ENCODE measurements around the gene OR2Y1.
"Not testable (repeated sequence)": the region's sequence is repeated elsewhere in the genome, so short reads cannot be mapped to it uniquely, and the experiment has no call there.

The OR2Y1 gene

GRCh38 chr5:180739271-180739670 is 587 bp downstream of the OR2Y1 start:
- no peak for DNase-seq (ENCODE audit: low read depth)

- DNase-seq (ENCODE audit: low read depth) = no peak
These were observed 3.3 kb downstream of the OR2Y1 start for GRCh38 chr5:180736536-180736935.

DNA sequence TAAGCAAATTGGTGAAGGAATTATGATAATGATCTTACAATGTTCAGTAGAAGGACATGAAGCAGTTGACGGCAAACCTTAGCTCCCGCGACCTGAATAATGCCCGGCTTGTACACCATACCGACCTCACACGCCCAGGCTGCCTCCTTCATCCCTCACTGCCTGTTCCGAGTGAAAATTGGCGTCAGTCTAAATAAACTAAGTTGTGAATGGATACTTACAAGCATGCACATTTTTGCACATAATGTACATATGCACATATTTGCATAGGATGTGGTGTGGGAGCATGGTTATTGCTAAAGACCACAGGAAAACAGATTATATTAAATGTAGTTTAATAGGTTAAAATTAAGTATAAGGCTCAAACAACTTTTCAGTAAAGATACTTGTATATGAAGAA is 14.9 kb downstream of the OR2Y1 start:
- no peak for DNase-seq (ENCODE audit: low read depth)

- DNase-seq (ENCODE audit: low read depth) = no peak
These were observed 15.9 kb downstream of the OR2Y1 start for GRCh38 chr5:180723936-180724335.

DNA sequence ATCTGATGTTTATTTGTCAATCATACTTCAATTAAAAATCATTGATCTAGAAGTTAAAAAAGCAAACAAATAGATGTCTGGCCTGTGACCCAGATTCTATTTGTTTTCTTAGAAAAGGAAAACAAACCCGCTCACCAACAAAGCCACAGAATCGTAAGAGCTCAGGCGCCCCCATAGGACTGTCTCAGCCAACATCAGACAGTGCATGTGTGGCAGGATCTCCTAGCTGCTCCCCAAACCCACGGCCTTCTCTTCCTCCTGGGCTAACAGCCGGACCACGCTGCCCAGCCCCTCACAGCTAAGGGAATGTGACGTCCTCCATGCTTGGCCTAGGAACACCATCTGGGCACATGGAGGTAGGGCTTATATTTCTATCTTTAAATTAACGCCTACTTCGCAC is 19.4 kb downstream of the OR2Y1 start:
- no peak for DNase-seq (ENCODE audit: low read depth)

DNA sequence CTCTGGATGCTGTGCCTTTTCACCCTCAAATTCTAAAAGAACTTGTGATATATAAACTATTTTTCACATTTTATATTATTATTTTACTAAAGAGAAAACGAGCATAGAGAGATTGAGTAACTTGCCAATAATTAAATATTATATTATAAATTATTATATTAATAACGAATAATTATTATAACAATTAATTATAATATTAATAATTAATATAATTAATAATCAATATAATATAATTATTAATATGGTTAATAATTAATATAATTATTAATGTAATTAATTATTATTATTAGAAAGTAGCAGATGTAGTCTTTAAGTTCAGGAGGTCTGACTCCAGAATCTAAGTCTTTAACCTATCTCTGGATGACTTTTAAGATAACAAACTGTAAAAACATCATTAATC is 20.1 kb downstream of the OR2Y1 start:
- DNase-seq (ENCODE audit: low read depth) = no peak

DNA sequence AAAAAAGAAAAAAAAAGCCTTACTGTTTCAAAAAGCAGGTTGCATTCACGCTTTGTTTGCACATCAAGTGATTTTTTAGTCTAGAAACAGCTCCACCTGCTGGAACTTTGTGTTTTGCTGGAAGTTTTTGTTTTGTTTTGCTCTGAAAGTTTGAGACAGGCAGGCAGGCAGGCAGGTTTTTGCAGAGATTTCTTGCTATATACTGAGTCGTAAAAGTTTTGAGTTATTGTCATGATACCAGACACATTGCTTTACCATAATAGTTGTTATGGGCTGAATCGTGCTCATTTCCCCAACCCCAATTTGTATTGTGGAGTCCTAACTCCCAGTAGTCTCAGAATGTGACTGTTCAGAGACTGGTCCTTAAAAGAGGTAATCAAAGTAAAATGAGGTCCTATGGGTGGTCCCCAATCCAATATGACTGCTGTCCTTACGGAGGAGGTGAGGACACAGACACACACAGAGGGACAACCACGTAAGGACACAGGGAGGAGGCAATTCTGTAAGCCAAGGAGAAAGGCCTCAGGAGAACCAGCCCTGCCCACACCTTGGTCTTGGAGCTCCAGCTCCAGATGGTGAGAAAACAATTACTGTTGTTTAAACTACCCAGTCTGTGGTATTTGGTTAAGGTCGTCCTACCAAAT is 20.9 kb downstream of the OR2Y1 start:
- peak; percentile 28 for DNase-seq (ENCODE audit: low read depth)

DNA sequence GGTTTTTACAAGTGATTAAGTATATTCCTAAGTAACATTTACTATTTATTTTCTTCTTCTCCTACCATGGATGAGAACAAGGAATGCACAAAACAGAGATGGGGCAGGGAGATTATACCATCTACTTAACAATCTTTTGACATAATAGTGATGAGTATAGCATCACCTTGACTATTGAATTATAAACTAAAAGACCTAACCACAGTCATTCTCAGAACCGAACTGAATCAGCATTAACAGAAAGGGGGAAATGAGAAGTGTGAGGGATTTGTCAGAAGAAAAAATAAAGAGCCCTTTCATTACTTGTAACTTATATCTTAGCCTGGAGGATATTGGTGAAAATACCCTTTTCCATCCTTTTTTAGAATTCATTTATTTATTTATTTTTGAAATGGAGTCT is 21.9 kb downstream of the OR2Y1 start:
- no peak for DNase-seq (ENCODE audit: low read depth)

- DNase-seq (ENCODE audit: low read depth) = no peak
These were observed 35.5 kb downstream of the OR2Y1 start for GRCh38 chr5:180704362-180704761.

- DNase-seq (ENCODE audit: low read depth) = no peak
These were observed 35.9 kb downstream of the OR2Y1 start for GRCh38 chr5:180703912-180704311.

DNA sequence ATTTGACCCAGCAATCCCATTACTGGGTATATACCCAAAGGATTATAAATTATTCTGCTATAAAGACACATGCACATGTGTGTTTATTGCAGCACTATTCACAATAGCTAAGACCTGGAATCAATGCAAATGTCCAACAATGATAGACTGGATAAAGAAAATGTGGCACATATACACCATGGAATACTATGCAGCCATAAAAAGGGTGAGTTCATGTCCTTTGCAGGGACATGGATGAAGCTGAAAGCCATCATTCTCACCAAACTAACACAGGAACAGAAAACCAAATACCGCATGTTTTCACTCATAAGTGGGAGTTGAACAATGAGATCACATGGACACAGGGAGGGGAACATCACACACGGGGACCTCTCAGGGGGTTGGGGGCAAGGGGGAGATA is 36.5 kb downstream of the OR2Y1 start:
- DNase-seq (ENCODE audit: low read depth) = not testable (repeated sequence)

GRCh38 chr5:180700440-180700839 is 39.4 kb downstream of the OR2Y1 start:
- not testable (repeated sequence) for DNase-seq (ENCODE audit: low read depth)

DNA sequence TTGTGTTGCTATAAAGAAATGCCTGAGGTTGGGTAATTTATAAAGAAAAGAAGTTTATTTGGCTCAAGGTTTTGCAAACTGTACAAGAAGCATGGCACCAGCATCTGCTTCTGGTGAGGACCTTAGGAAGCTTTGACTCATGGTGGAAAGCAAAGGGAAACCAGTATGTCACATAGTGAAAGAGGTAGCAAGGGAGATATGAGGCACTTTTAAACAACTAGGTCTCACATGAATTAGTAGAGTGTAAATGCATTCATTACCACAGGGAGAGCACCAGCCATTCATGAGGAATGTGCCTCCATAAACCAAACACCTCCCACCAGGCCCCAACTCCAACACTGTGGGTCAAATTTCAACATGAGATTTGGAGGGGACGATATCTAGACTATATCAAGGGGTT is 40.8 kb downstream of the OR2Y1 start:
- no peak for DNase-seq (ENCODE audit: low read depth)

DNA sequence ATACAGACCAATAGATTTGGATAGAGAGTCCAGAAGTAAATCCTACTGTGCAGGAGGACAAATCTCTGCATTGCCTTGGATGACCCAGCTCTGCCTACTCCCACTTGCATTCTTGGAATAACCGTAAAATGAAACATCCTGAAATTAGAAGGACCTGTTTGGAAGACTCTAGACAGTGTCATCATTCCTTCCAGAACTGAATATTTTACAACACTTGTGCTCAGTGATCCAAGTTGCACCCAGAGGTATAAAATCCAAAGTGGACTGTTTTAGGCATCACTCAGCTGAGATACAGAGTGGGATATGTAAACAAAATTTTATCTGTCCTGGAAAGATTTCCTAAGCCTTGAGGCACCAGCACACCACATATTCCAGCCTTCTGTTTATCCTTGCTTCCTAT is 43.7 kb downstream of the OR2Y1 start:
- no peak for DNase-seq (ENCODE audit: low read depth)

GRCh38 chr5:180692429-180692828 is 47.4 kb downstream of the OR2Y1 start:
- DNase-seq (ENCODE audit: low read depth) = no peak

GRCh38 chr5:180691046-180691445 is 48.8 kb downstream of the OR2Y1 start:
- no peak for DNase-seq (ENCODE audit: low read depth)

DNA sequence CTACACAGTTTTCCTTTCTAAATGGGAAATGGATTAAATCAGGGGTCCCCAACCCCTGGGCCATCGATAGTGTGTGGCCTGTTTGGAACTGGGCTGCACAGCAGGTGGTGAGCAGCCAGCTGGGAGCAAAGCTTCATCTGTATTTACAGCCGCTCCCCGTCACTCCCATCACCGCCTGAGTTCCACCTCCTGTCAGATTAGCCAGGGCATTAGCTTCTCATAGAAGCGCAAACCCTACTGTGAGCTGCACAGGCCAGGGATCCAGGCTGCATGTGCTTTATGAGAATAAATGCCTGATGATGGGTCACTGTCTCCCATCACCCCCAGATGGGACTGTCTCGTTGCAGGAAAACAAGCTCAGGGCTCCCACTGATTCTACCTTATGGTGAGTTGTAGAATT is 49.3 kb downstream of the OR2Y1 start:
- DNase-seq (ENCODE audit: low read depth) = no peak

DNA sequence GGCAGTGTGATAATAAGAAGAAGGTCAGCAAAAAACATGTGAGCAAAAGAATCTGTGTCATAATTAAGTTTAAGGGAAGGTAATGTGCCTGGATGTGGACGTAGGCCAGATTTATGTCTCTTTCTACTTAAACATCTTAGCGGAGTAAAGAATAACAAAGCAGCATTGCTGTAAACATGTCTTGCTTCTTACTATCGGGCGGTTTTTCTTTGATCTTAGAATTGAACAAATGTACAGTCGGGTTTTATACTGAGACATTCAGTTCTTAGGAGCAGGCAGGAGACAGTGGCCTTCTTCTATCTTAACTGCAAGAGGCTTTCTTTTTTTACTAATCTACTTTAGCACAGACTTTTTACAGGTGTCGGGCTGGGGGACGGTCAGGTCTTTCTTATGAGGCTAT is 50.1 kb downstream of the OR2Y1 start:
- DNase-seq (ENCODE audit: low read depth) = no peak

All from activated T-cell treated with anti-CD3 and anti-CD28 coated beads for 1 hour (primary cell).